ENCODE results near the gene ZBTB11. TPM values are rescaled to one million over a fixed set of nuclear protein-coding genes. Genes with fewer than 3 reads are reported as not detected.
A peak's percentile ranks its signal among the peaks of the same experiment; 100 is the strongest.

ZBTB11 gene
- 19.1 TPM for polyA plus RNA-seq
- long read RNA-seq, donor 1: 0 reads
- long read RNA-seq, donor 2, full-length matches to known transcripts: 2 of 2 reads
- long read RNA-seq, donor 2, partial matches to known transcripts: 0 of 2 reads
- long read RNA-seq, donor 2, other reads (novel, unspliced or antisense): 0 of 2 reads
- long read RNA-seq, donor 3: 0 reads
- long read RNA-seq, donor 4: 0 reads
- long read RNA-seq, donor 5, full-length matches to known transcripts: 2 of 2 reads
- long read RNA-seq, donor 5, partial matches to known transcripts: 0 of 2 reads
- long read RNA-seq, donor 5, other reads (novel, unspliced or antisense): 0 of 2 reads
- long read RNA-seq, donor 6, full-length matches to known transcripts: 2 of 2 reads
- long read RNA-seq, donor 6, partial matches to known transcripts: 0 of 2 reads
- long read RNA-seq, donor 6, other reads (novel, unspliced or antisense): 0 of 2 reads
- long read RNA-seq, donor 7, partial matches to known transcripts: 8 of 9 reads
- long read RNA-seq, donor 7, other reads (novel, unspliced or antisense): 0 of 9 reads
- long read RNA-seq, donor 8, full-length matches to known transcripts: 5 of 5 reads
- long read RNA-seq, donor 8, partial matches to known transcripts: 0 of 5 reads
- long read RNA-seq, donor 8, other reads (novel, unspliced or antisense): 0 of 5 reads
- long read RNA-seq, donor 9, full-length matches to known transcripts: 5 of 5 reads
- long read RNA-seq, donor 9, partial matches to known transcripts: 0 of 5 reads
- long read RNA-seq, donor 9, other reads (novel, unspliced or antisense): 0 of 5 reads
- long read RNA-seq, donor 10, full-length matches to known transcripts: 2 of 2 reads
- long read RNA-seq, donor 10, partial matches to known transcripts: 0 of 2 reads
- long read RNA-seq, donor 10, other reads (novel, unspliced or antisense): 0 of 2 reads
- long read RNA-seq, donor 11, full-length matches to known transcripts: 2 of 2 reads
- long read RNA-seq, donor 11, partial matches to known transcripts: 0 of 2 reads
- long read RNA-seq, donor 11, other reads (novel, unspliced or antisense): 0 of 2 reads

- peak; percentile 99 to 100 for DNase-seq
- Histone ChIP-seq H3K27ac (ENCODE audit: low read length) (peak within 1 kb of the TSS; percentile 100), H3K4me3 (ENCODE audit: low read length) (peak within 1 kb of the TSS; percentile 100), H3K9me3 (ENCODE audit: control insufficient read depth, low read depth, low read length) (no peaks in the 10 kb centered on the region), H3K27me3 (ENCODE audit: control insufficient read depth, insufficient read depth, low read length) (no peaks in the 10 kb centered on the region), H3K4me1 (ENCODE audit: control insufficient read depth, insufficient read depth, low read length) (peaks cover 11% of the 10 kb centered on the region), H3K36me3 (ENCODE audit: control insufficient read depth, insufficient read depth, low read length) (peaks cover 26% of the 10 kb centered on the region)
- no CpG with 5 or more reads among the region's 57 CpGs for WGBS (ENCODE audit: insufficient coverage, low lambda C conversion rate)
Measured at GRCh38 chr3:101676765-101677435, at the start of gene ZBTB11. TSS of gene ZBTB11 (minus strand) at chr3:101677132. CDS start at chr3:101676914, 218 bp downstream.

- no peak for DNase-seq
- H3K27me3 ChIP-seq (ENCODE audit: control insufficient read depth, insufficient read depth, low read length): no peaks in the 10 kb centered on the region
- no CpG with 5 or more reads among the region's 3 CpGs for WGBS (ENCODE audit: insufficient coverage, low lambda C conversion rate)
- no peaks in the 10 kb centered on the region for H3K4me1 ChIP-seq (ENCODE audit: control insufficient read depth, insufficient read depth, low read length)
- H3K4me3 ChIP-seq (ENCODE audit: low read length): peak overlapping the region; percentile 81
- no peaks in the 10 kb centered on the region for H3K9me3 ChIP-seq (ENCODE audit: control insufficient read depth, low read depth, low read length)
- H3K27ac ChIP-seq (ENCODE audit: low read length): no peak overlapping the region
- H3K36me3 ChIP-seq (ENCODE audit: control insufficient read depth, insufficient read depth, low read length): peaks cover 10% of the 10 kb centered on the region
Measured at GRCh38 chr3:101725890-101726275, 49.0 kb upstream of the ZBTB11 start.

GRCh38 chr3:101725194-101725889, 48.4 kb upstream of the ZBTB11 start:
- 0% methylated on average over 4 of the region's 21 CpGs for WGBS (ENCODE audit: insufficient coverage, low lambda C conversion rate)
- H3K27ac ChIP-seq (ENCODE audit: low read length): peak overlapping the region; percentile 8
- H3K9me3 ChIP-seq (ENCODE audit: control insufficient read depth, low read depth, low read length): no peaks in the 10 kb centered on the region

GRCh38 chr3:101724329-101725193, 47.6 kb upstream of the ZBTB11 start, which contains the start of gene CEP97:
TSS of gene CEP97 (plus strand) at chr3:101724614. CDS start at chr3:101724677, 63 bp downstream.
- Histone ChIP-seq H3K4me3 (ENCODE audit: low read length) (peak within 1 kb of the TSS; percentile 81), H3K36me3 (ENCODE audit: control insufficient read depth, insufficient read depth, low read length) (peaks cover 10% of the 10 kb centered on the region), H3K9me3 (ENCODE audit: control insufficient read depth, low read depth, low read length) (no peaks in the 10 kb centered on the region), H3K27me3 (ENCODE audit: control insufficient read depth, insufficient read depth, low read length) (no peaks in the 10 kb centered on the region), H3K27ac (ENCODE audit: low read length) (peak within 1 kb of the TSS; percentile 40), H3K4me1 (ENCODE audit: control insufficient read depth, insufficient read depth, low read length) (no peaks in the 10 kb centered on the region)
- DNase-seq: peak; percentile 84 to 95
- no CpG with 5 or more reads among the region's 49 CpGs for WGBS (ENCODE audit: insufficient coverage, low lambda C conversion rate)

More at GRCh38 chr3:101725194-101725889, 48.4 kb upstream of the ZBTB11 start:
- Histone ChIP-seq H3K27me3 (ENCODE audit: control insufficient read depth, insufficient read depth, low read length) (no peaks in the 10 kb centered on the region), H3K36me3 (ENCODE audit: control insufficient read depth, insufficient read depth, low read length) (peaks cover 10% of the 10 kb centered on the region), H3K4me3 (ENCODE audit: low read length) (peak overlapping the region; percentile 81), H3K4me1 (ENCODE audit: control insufficient read depth, insufficient read depth, low read length) (no peaks in the 10 kb centered on the region)
- DNase-seq: peak; percentile 5 to 26

- Histone ChIP-seq H3K27me3 (ENCODE audit: control insufficient read depth, insufficient read depth, low read length) (no peaks in the 10 kb centered on the region), H3K9me3 (ENCODE audit: control insufficient read depth, low read depth, low read length) (no peaks in the 10 kb centered on the region), H3K4me1 (ENCODE audit: control insufficient read depth, insufficient read depth, low read length) (no peaks in the 10 kb centered on the region), H3K4me3 (ENCODE audit: low read length) (no peak overlapping the region), H3K27ac (ENCODE audit: low read length) (no peak overlapping the region), H3K36me3 (ENCODE audit: control insufficient read depth, insufficient read depth, low read length) (no peaks in the 10 kb centered on the region)
- no peak for DNase-seq
- WGBS (ENCODE audit: insufficient coverage, low lambda C conversion rate): no CpG with 5 or more reads among the region's 7 CpGs
Measured at GRCh38 chr3:101722394-101723173, 45.7 kb upstream of the ZBTB11 start.

GRCh38 chr3:101720851-101721840, 44.2 kb upstream of the ZBTB11 start:
- H3K27ac ChIP-seq (ENCODE audit: low read length): no peak overlapping the region
- 79% methylated on average over 4 of the region's 10 CpGs for WGBS (ENCODE audit: insufficient coverage, low lambda C conversion rate)
- H3K27me3 ChIP-seq (ENCODE audit: control insufficient read depth, insufficient read depth, low read length): no peaks in the 10 kb centered on the region

GRCh38 chr3:101719604-101720185, 42.8 kb upstream of the ZBTB11 start:
- WGBS (ENCODE audit: insufficient coverage, low lambda C conversion rate): no CpG with 5 or more reads among the region's 3 CpGs
- no peak for DNase-seq
- no peaks in the 10 kb centered on the region for H3K27me3 ChIP-seq (ENCODE audit: control insufficient read depth, insufficient read depth, low read length)
- no peaks in the 10 kb centered on the region for H3K9me3 ChIP-seq (ENCODE audit: control insufficient read depth, low read depth, low read length)
- no peak overlapping the region for H3K27ac ChIP-seq (ENCODE audit: low read length)
- H3K4me3 ChIP-seq (ENCODE audit: low read length): no peak overlapping the region
- no peaks in the 10 kb centered on the region for H3K36me3 ChIP-seq (ENCODE audit: control insufficient read depth, insufficient read depth, low read length)
- H3K4me1 ChIP-seq (ENCODE audit: control insufficient read depth, insufficient read depth, low read length): no peaks in the 10 kb centered on the region

More at GRCh38 chr3:101720851-101721840, 44.2 kb upstream of the ZBTB11 start:
- no peak overlapping the region for H3K4me3 ChIP-seq (ENCODE audit: low read length)
- H3K9me3 ChIP-seq (ENCODE audit: control insufficient read depth, low read depth, low read length): no peaks in the 10 kb centered on the region
- no peaks in the 10 kb centered on the region for H3K36me3 ChIP-seq (ENCODE audit: control insufficient read depth, insufficient read depth, low read length)
- DNase-seq: no peak
- H3K4me1 ChIP-seq (ENCODE audit: control insufficient read depth, insufficient read depth, low read length): no peaks in the 10 kb centered on the region

Data from large intestine (tissue), 12 donors.